Glutamatergic neuron (in vitro differentiated cells): ENCODE results near the gene ATXN7L3. TPM values are rescaled to one million over a fixed set of nuclear protein-coding genes. Genes with fewer than 3 reads are reported as not detected.

Experiments used
- DNase-seq: peaks from one replicate; pipeline ENCODE4 v3.0.0; 2022
- H3K27ac Mint-ChIP-seq: one replicate; pipeline ENCODE4 v1.8.0; 2020; ENCODE audit warnings: mild to moderate bottlenecking, mixed read lengths, inconsistent platforms; ENCODE audit not compliant: unreplicated experiment
- H3K27me3 Mint-ChIP-seq: one replicate; pipeline ENCODE4 v1.8.0; 2020; ENCODE audit warnings: mild to moderate bottlenecking, moderate library complexity, mixed read lengths, inconsistent platforms; ENCODE audit not compliant: unreplicated experiment
- H3K36me3 Mint-ChIP-seq: one replicate; pipeline ENCODE4 v1.8.0; 2020; ENCODE audit warnings: mild to moderate bottlenecking, mixed read lengths, inconsistent platforms; ENCODE audit not compliant: unreplicated experiment
- H3K4me1 Mint-ChIP-seq: one replicate; pipeline ENCODE4 v1.8.0; 2020; ENCODE audit warnings: mild to moderate bottlenecking, low read depth, mixed read lengths, inconsistent platforms; ENCODE audit not compliant: unreplicated experiment
- H3K4me3 Mint-ChIP-seq: one replicate; pipeline ENCODE4 v1.8.0; 2020; ENCODE audit warnings: mild to moderate bottlenecking, mixed read lengths, inconsistent platforms; ENCODE audit not compliant: unreplicated experiment
- H3K9me3 Mint-ChIP-seq: one replicate; pipeline ENCODE4 v1.8.0; 2020; ENCODE audit warnings: mild to moderate bottlenecking, moderate library complexity, mixed read lengths, inconsistent platforms; ENCODE audit not compliant: unreplicated experiment
- total RNA-seq: library from RNA; stranded (reverse); fragmentation: NEBNext Ultra II Directional; extraction: Animal tissue kit (Norgen Biotek cat#: 25700); gene quantifications from one replicate; pipeline ENCODE4 v1.2.1, GENCODE V29; 2021; ENCODE audit not compliant: unreplicated experiment
- TF ChIP-seq, protein P1 (sequence below): fragments of 200-600 bp; sonication (generic); IDR thresholded peaks from one replicate; pipeline ENCODE4 v1.5.0; 2021; ENCODE audit not compliant: partially characterized antibody, unreplicated experiment

Gene ATXN7L3
- total RNA-seq, 1 donor from 2014 or later: 146 TPM

DNA sequence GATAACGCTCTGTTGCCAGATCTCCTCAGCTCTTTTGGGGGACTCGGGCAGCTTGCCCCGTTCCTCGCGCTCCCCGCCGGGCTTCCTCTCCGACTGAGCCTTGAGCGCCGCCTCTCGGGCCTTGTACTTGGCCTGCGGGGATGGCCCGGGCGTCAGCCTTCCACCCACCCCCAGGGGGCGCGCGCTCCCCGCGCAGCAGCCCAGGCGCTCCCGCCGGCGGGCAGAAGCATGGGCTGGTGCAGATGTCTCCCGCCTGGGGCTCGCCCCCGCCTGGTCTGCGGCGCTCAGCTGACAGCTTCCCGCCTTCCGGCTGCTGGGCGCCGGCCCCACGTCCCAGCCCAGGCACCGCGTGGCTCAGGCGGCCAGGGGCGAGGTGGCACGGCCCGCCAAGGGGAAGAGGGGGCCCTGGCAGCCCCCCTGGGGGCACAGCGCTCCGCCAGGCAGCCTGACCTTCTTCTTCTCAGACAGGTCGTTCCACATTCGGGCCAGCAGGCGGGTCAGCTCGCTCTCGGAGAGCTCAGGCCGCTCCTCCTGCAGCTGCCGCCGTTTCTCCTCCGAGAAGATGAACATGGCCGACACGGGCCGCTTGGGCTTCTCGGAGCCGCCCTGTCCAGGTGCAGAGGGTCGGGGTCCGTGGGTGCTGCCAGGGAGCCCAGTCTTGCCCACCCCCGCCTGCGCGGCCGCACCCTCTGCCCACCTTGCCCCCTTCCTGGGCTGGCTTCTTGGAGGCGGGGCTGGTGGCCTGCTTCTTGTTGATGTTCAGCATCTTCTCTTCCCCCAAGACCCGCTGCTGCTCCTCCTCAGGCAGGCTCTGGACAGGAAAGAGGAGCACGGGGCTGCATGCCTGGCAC, 10.9 kb upstream of the ATXN7L3 start:
- Mint-ChIP-seq H3K27ac (peak overlapping the region; percentile 28), H3K36me3 (no peaks in the 10 kb centered on the region), H3K27me3 (peaks cover 16% of the 10 kb centered on the region), H3K4me1 (peaks cover 14% of the 10 kb centered on the region), H3K9me3 (peaks cover 8% of the 10 kb centered on the region), H3K4me3 (no peak overlapping the region)
- TF ChIP-seq, protein P1, sequence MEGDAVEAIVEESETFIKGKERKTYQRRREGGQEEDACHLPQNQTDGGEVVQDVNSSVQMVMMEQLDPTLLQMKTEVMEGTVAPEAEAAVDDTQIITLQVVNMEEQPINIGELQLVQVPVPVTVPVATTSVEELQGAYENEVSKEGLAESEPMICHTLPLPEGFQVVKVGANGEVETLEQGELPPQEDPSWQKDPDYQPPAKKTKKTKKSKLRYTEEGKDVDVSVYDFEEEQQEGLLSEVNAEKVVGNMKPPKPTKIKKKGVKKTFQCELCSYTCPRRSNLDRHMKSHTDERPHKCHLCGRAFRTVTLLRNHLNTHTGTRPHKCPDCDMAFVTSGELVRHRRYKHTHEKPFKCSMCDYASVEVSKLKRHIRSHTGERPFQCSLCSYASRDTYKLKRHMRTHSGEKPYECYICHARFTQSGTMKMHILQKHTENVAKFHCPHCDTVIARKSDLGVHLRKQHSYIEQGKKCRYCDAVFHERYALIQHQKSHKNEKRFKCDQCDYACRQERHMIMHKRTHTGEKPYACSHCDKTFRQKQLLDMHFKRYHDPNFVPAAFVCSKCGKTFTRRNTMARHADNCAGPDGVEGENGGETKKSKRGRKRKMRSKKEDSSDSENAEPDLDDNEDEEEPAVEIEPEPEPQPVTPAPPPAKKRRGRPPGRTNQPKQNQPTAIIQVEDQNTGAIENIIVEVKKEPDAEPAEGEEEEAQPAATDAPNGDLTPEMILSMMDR: peak; percentile 99
- DNase-seq: peak; percentile 93

DNA sequence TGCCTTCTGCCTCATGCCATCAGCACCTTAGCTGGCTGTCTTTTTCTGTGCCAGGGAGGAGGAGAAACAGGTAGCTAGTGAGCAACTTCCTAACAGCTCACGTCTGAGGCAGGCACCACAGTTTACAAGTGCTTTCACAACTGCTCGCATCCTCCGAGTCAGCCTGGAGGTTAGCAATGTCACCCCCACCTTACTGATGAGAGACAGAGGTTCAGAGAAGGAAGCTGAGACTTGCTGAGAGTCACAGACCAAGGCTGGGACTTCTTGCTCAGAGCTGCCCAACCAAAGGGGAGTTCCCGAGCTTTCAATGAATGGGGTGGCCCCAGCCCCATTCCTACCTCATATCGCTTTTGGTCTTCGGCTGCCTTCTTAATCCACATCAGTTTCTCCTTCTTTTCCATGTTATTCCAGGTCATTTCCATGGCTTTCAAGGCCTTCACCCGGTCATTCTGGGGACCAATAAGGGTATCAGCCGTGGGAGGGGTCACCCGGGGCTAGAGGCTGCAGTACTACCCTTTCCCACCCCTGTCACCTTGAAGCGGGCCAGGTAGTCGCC, 10.2 kb upstream of the ATXN7L3 start:
- Mint-ChIP-seq H3K36me3 (no peaks in the 10 kb centered on the region), H3K4me3 (no peak overlapping the region), H3K4me1 (peaks cover 14% of the 10 kb centered on the region), H3K27me3 (peaks cover 18% of the 10 kb centered on the region), H3K27ac (peak overlapping the region; percentile 28), H3K9me3 (peaks cover 8% of the 10 kb centered on the region)
- TF ChIP-seq, protein P1: no peak
- no peak for DNase-seq

DNA sequence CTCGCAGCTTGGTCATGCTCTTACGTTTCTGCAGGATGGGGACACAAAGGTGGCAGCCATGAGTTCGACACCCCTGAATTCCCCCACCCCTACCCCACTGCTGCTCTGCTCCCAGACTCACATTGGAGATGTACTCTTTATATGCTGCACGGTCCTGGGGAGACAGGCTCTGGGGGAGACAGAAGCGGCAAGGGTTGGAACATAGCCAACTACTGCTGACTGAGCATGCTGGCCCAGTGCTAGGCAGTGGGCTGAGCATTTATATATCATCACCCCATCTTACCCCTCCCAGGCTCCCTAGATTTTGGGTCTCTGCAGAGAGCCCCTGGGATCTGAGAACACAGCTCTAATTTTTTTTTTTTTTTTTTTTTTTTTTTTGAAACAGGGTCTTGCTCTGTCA, 8.1 kb upstream of the ATXN7L3 start:
- H3K27ac Mint-ChIP-seq: no peak overlapping the region
- peaks cover 9% of the 10 kb centered on the region for H3K9me3 Mint-ChIP-seq
- peaks cover 19% of the 10 kb centered on the region for H3K4me1 Mint-ChIP-seq
- no peak for DNase-seq
- H3K36me3 Mint-ChIP-seq: no peaks in the 10 kb centered on the region
- peaks cover 13% of the 10 kb centered on the region for H3K27me3 Mint-ChIP-seq
- H3K4me3 Mint-ChIP-seq: no peak overlapping the region
- TF ChIP-seq, protein P1: no peak

DNA sequence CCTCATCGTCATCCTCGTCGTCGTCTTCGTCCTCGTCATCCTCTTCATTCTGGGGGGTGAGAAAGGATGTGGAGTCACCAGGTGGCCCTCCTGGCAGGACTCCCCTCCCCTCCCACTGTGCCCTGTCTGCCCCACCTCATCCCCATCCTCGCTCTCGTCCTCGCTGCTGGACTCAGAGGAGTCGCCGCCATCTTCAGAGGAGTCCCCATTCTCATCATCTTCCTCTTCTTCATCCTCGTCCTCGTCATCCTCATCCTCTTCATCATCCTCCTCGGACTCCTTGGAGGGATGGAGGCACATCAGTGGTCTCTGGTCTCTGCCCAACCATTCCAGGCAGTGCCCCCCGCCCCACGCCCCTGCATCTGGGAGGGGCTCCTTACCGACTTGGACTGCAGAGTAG, 7.6 kb upstream of the ATXN7L3 start:
- peaks cover 7% of the 10 kb centered on the region for H3K9me3 Mint-ChIP-seq
- no peak overlapping the region for H3K4me3 Mint-ChIP-seq
- H3K27ac Mint-ChIP-seq: no peak overlapping the region
- no peak for DNase-seq
- peaks cover 13% of the 10 kb centered on the region for H3K27me3 Mint-ChIP-seq
- H3K36me3 Mint-ChIP-seq: no peaks in the 10 kb centered on the region
- TF ChIP-seq, protein P1: no peak
- H3K4me1 Mint-ChIP-seq: peaks cover 18% of the 10 kb centered on the region

DNA sequence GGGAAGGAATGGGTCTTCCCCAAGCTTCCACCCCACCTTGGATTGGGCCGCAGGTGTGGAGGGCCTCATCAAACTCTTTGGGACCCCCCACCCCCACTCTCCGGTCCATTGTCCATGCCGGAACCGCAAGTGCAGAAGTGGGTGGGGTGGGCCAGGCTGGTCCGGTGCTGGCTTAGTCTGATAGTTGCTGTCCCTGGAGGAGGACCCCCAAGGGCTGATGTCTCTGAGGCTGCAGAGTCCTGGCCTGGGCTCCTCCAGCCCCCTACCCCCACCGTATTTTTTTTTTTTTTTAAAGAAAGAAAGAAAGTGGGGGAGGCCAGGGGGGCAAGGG, 7.1 kb upstream of the ATXN7L3 start:
- peaks cover 13% of the 10 kb centered on the region for H3K27me3 Mint-ChIP-seq
- TF ChIP-seq, protein P1: no peak
- no peak overlapping the region for H3K27ac Mint-ChIP-seq
- no peak overlapping the region for H3K4me3 Mint-ChIP-seq
- peaks cover 8% of the 10 kb centered on the region for H3K9me3 Mint-ChIP-seq
- peaks cover 14% of the 10 kb centered on the region for H3K4me1 Mint-ChIP-seq
- DNase-seq: no peak
- H3K36me3 Mint-ChIP-seq: no peaks in the 10 kb centered on the region
